HG03565 (cell line): ENCODE results near the gene IMP4.
"Not testable (repeated sequence)": the region's sequence is repeated elsewhere in the genome, so short reads cannot be mapped to it uniquely, and the experiment has no call there.

Experiments used
- ATAC-seq: cut with Tn5 transposase; IDR thresholded peaks from one replicate; pipeline ENCODE4 v1.9.1; 2021; ENCODE audit warnings: mild to moderate bottlenecking, moderate library complexity; ENCODE audit not compliant: unreplicated experiment

Gene IMP4

GRCh38 chr2:130342533-130343275, at the start of gene IMP4:
Gene IMP4 (plus strand): TSS chr2:130342897. CDS start chr2:130342933, 36 bp downstream.
- ATAC-seq, result peak; percentile 86

GRCh38 chr2:130300258-130300969, 42.3 kb upstream of the IMP4 start:
- ATAC-seq, result no peak

- no peak for ATAC-seq
These were observed 41.7 kb upstream of the IMP4 start for GRCh38 chr2:130300970-130301348.

GRCh38 chr2:130302164-130302886, 40.4 kb upstream of the IMP4 start:
- no peak for ATAC-seq

GRCh38 chr2:130303169-130303568, 39.5 kb upstream of the IMP4 start:
- ATAC-seq, result peak; percentile 69

- ATAC-seq, result no peak
These were observed 38.0 kb upstream of the IMP4 start for GRCh38 chr2:130304726-130305125.

- ATAC-seq, result no peak
These were observed 34.8 kb upstream of the IMP4 start for GRCh38 chr2:130307850-130308249.

GRCh38 chr2:130310881-130311280, 31.8 kb upstream of the IMP4 start:
- ATAC-seq, result no peak

- no peak for ATAC-seq
These were observed 28.8 kb upstream of the IMP4 start for GRCh38 chr2:130313812-130314334.

- no peak for ATAC-seq
These were observed 28.3 kb upstream of the IMP4 start for GRCh38 chr2:130314377-130314776.

- ATAC-seq, result no peak
These were observed 26.1 kb upstream of the IMP4 start for GRCh38 chr2:130316596-130316995.

GRCh38 chr2:130318906-130319305, 23.8 kb upstream of the IMP4 start:
- no peak for ATAC-seq

- ATAC-seq, result no peak
These were observed 23.2 kb upstream of the IMP4 start for GRCh38 chr2:130319536-130319935.

- no peak for ATAC-seq
These were observed 14.8 kb upstream of the IMP4 start for GRCh38 chr2:130327703-130328527.

GRCh38 chr2:130328710-130329109, 14.0 kb upstream of the IMP4 start:
- ATAC-seq, result no peak

GRCh38 chr2:130332271-130333073, 10.2 kb upstream of the IMP4 start:
- ATAC-seq, result peak; percentile 81

- not testable (repeated sequence) for ATAC-seq
These were observed 9.4 kb upstream of the IMP4 start for GRCh38 chr2:130333253-130333652.

- ATAC-seq, result no peak
These were observed 8.7 kb upstream of the IMP4 start for GRCh38 chr2:130334026-130334425.

GRCh38 chr2:130335226-130335625, 7.5 kb upstream of the IMP4 start:
- no peak for ATAC-seq
